ENCODE results near the gene GBF1.

Gene GBF1

DNA sequence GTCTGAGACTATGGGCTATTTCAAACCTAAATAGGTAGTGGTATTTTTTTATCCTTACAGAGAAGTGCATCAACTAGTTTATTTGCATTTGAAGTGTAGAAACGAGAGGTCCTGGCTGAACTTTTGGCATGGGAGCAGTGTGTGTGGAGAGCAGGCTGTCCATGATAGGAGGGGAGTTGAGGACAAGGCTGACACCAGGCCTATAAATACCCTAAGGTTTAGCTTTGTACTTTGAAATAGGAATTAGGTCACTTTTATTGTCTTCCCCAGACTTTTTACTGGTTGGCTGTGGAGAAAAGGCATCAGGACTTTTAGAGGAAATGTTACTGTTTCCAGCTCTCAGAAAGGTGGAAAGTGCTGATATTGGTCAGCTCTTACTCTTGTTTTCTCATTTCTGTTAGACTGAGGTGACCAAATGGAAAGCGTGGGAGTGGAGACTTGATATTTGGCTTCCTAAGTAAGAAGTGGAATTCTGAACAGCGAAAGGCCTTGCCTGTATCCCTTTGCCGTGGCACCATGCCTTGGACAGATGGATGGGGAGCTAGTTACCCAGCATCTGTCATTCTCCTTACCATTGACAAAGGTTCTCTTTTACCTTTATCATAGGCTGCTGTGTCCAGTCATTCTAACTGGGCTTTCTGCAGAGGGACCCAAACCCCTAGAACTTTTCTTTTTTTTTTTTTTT lies 46.0 kb downstream of the GBF1 start:
- H3K36me3 ChIP-seq (ENCODE audit: insufficient read depth, low read length) = peaks cover 18% of the 10 kb centered on the region; the same call in 1 of the 2 replicates
- H3K4me2 ChIP-seq (ENCODE audit: insufficient read depth, low read length) = no peak overlapping the region
- DNase-seq = no peak
- no peak overlapping the region for H3K4me3 ChIP-seq (ENCODE audit: low read depth in 1 of 2, low read length in 2 of 2)
- H3K9ac ChIP-seq (ENCODE audit: low read depth, low read length) = no peak overlapping the region
- no peaks in the 10 kb centered on the region for H3K27me3 ChIP-seq (ENCODE audit: insufficient read depth, low read length, poor library complexity)
- peaks cover 22% of the 10 kb centered on the region; the same call in 1 of the 2 replicates for H4K20me1 ChIP-seq (ENCODE audit: insufficient read depth, low read length)
- no peak for TF ChIP-seq EZH2 (IDR thresholded peaks at IDR 0.05; ENCODE audit: borderline replicate concordance, low read depth, low read length, severe bottlenecking)
- no peaks in the 10 kb centered on the region for H3K9me3 ChIP-seq (ENCODE audit: insufficient read depth, low read length, severe bottlenecking)
- peaks cover 75% of the 10 kb centered on the region for H3K79me2 ChIP-seq (ENCODE audit: insufficient read depth, low read length)
- no peaks in the 10 kb centered on the region for H3K4me1 ChIP-seq (ENCODE audit: insufficient read depth, low read length)
- no peak overlapping the region for H3K27ac ChIP-seq (ENCODE audit: low read length)
- H2AFZ ChIP-seq (ENCODE audit: low read depth, low read length) = no peak overlapping the region
- ATAC-seq (ENCODE audit: insufficient read depth, low read depth) = no peak

DNA sequence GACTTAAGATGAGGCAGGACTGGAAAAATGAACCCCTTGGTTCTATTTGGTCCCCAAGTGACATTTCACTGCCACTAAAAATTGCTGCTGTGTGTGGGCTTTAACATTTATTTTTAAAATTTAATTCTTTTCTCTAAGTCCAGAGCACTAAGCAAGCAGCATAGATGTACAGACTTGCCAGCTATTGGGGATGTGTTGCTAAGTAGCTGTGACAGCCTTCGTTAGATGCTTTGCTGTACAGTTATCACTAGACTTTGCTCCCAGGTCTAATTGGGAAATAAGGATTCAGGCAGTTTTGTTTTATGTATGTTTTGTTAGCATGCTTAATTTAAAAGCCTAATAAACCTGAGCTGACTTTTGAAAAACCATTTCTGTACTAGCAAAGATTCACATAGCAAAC lies 51.8 kb downstream of the GBF1 start:
- no peak for ATAC-seq (ENCODE audit: insufficient read depth, low read depth)

DNA sequence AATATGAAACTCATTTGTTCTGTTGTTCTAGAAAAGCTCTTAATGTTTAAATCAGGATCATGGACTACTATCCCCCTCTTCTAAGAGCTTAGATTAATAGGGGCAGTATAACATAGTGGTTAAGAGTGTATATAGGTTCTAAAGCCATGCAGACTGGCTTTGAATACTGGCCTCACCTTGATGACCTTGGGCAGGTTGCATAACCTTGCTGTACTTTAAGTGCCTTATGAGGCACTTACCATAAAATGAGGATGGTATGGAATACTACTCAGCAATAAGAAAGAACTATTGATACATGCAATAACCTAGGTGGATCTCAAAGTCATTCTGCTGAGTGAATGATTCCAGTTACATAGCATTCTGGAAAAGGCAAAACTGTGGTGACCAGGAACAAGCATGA lies 53.6 kb downstream of the GBF1 start:
- H4K20me1 ChIP-seq (ENCODE audit: insufficient read depth, low read length) = peaks cover 9% of the 10 kb centered on the region; the same call in 1 of the 2 replicates
- H3K9ac ChIP-seq (ENCODE audit: low read depth, low read length) = no peak overlapping the region
- no peak for TF ChIP-seq EZH2 (IDR thresholded peaks at IDR 0.05; ENCODE audit: borderline replicate concordance, low read depth, low read length, severe bottlenecking)
- TF ChIP-seq, protein P1, sequence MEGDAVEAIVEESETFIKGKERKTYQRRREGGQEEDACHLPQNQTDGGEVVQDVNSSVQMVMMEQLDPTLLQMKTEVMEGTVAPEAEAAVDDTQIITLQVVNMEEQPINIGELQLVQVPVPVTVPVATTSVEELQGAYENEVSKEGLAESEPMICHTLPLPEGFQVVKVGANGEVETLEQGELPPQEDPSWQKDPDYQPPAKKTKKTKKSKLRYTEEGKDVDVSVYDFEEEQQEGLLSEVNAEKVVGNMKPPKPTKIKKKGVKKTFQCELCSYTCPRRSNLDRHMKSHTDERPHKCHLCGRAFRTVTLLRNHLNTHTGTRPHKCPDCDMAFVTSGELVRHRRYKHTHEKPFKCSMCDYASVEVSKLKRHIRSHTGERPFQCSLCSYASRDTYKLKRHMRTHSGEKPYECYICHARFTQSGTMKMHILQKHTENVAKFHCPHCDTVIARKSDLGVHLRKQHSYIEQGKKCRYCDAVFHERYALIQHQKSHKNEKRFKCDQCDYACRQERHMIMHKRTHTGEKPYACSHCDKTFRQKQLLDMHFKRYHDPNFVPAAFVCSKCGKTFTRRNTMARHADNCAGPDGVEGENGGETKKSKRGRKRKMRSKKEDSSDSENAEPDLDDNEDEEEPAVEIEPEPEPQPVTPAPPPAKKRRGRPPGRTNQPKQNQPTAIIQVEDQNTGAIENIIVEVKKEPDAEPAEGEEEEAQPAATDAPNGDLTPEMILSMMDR (IDR thresholded peaks at IDR 0.05; ENCODE audit: borderline replicate concordance, extremely low read depth, low read length, poor library complexity, severe bottlenecking) = no peak
- no peak overlapping the region for H3K4me3 ChIP-seq (ENCODE audit: low read depth in 1 of 2, low read length in 2 of 2)
- no peaks in the 10 kb centered on the region for H3K27me3 ChIP-seq (ENCODE audit: insufficient read depth, low read length, poor library complexity)
- no peaks in the 10 kb centered on the region for H3K4me1 ChIP-seq (ENCODE audit: insufficient read depth, low read length)
- no peak for DNase-seq
- ATAC-seq (ENCODE audit: insufficient read depth, low read depth) = no peak
- H3K9me3 ChIP-seq (ENCODE audit: insufficient read depth, low read length, severe bottlenecking) = no peaks in the 10 kb centered on the region
- peaks cover 19% of the 10 kb centered on the region for H3K36me3 ChIP-seq (ENCODE audit: insufficient read depth, low read length)
- H3K4me2 ChIP-seq (ENCODE audit: insufficient read depth, low read length) = no peak overlapping the region
- H2AFZ ChIP-seq (ENCODE audit: low read depth, low read length) = no peak overlapping the region
- no peak overlapping the region for H3K27ac ChIP-seq (ENCODE audit: low read length)
- peaks cover 68% of the 10 kb centered on the region for H3K79me2 ChIP-seq (ENCODE audit: insufficient read depth, low read length)

More for the DNA sequence above, 51.8 kb downstream of the GBF1 start:
- Histone ChIP-seq H3K36me3 (ENCODE audit: insufficient read depth, low read length) (peaks cover 16% of the 10 kb centered on the region; the same call in 1 of the 2 replicates), H3K4me3 (ENCODE audit: low read depth in 1 of 2, low read length in 2 of 2) (no peak overlapping the region), H3K4me2 (ENCODE audit: insufficient read depth, low read length) (no peak overlapping the region), H4K20me1 (ENCODE audit: insufficient read depth, low read length) (peaks cover 9% of the 10 kb centered on the region; the same call in 1 of the 2 replicates), H3K27me3 (ENCODE audit: insufficient read depth, low read length, poor library complexity) (no peaks in the 10 kb centered on the region), H3K4me1 (ENCODE audit: insufficient read depth, low read length) (no peaks in the 10 kb centered on the region), H3K9me3 (ENCODE audit: insufficient read depth, low read length, severe bottlenecking) (no peaks in the 10 kb centered on the region), H2AFZ (ENCODE audit: low read depth, low read length) (no peak overlapping the region), H3K9ac (ENCODE audit: low read depth, low read length) (no peak overlapping the region), H3K79me2 (ENCODE audit: insufficient read depth, low read length) (peaks cover 65% of the 10 kb centered on the region), H3K27ac (ENCODE audit: low read length) (no peak overlapping the region)
- DNase-seq = no peak
- TF ChIP-seq, protein P1 (IDR thresholded peaks at IDR 0.05; ENCODE audit: borderline replicate concordance, extremely low read depth, low read length, poor library complexity, severe bottlenecking) = no peak
- no peak for TF ChIP-seq EZH2 (IDR thresholded peaks at IDR 0.05; ENCODE audit: borderline replicate concordance, low read depth, low read length, severe bottlenecking)

DNA sequence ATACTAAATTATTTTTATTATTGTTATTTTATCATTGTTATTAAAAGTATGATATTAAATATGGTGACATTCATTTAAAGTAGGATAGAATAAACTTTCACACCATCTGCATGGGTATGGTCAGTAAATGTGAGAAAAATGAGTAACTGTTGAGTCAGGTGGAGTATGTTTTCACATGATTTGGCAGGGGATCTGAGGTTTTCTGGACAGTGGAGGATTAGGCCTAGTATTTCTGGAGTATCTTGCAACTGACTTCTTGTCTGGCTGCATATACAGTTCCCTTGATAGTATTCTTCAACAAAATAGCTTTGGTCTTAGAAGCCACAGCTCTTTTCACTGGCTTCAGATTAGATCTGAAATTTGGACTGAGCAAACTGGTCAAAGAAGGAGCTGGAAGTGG lies 54.5 kb downstream of the GBF1 start:
- no peak overlapping the region for H3K27ac ChIP-seq (ENCODE audit: low read length)
- DNase-seq = no peak
- no peak for ATAC-seq (ENCODE audit: insufficient read depth, low read depth)

More for the DNA sequence above, 54.5 kb downstream of the GBF1 start:
- Histone ChIP-seq H3K9me3 (ENCODE audit: insufficient read depth, low read length, severe bottlenecking) (no peaks in the 10 kb centered on the region), H3K4me3 (ENCODE audit: low read depth in 1 of 2, low read length in 2 of 2) (no peak overlapping the region), H3K27me3 (ENCODE audit: insufficient read depth, low read length, poor library complexity) (no peaks in the 10 kb centered on the region), H4K20me1 (ENCODE audit: insufficient read depth, low read length) (peaks cover 4% of the 10 kb centered on the region; the same call in 1 of the 2 replicates), H2AFZ (ENCODE audit: low read depth, low read length) (no peak overlapping the region), H3K9ac (ENCODE audit: low read depth, low read length) (no peak overlapping the region), H3K4me2 (ENCODE audit: insufficient read depth, low read length) (no peak overlapping the region), H3K4me1 (ENCODE audit: insufficient read depth, low read length) (no peaks in the 10 kb centered on the region), H3K36me3 (ENCODE audit: insufficient read depth, low read length) (peaks cover 14% of the 10 kb centered on the region), H3K79me2 (ENCODE audit: insufficient read depth, low read length) (peaks cover 66% of the 10 kb centered on the region)
- TF ChIP-seq, protein P1 (IDR thresholded peaks at IDR 0.05; ENCODE audit: borderline replicate concordance, extremely low read depth, low read length, poor library complexity, severe bottlenecking) = no peak
- TF ChIP-seq EZH2 (IDR thresholded peaks at IDR 0.05; ENCODE audit: borderline replicate concordance, low read depth, low read length, severe bottlenecking) = no peak
